WTC11 (cell line): ENCODE measurements around the gene NSG2. TPM values are rescaled to one million over a fixed set of nuclear protein-coding genes. Genes with fewer than 3 reads are reported as not detected.

ENCODE experiments used
- ATAC-seq: fragments of 200-7000 bp; cut with Tn5 transposase; 2 replicates; pipeline ENCODE4 v1.10.0; 2021; ENCODE audit warnings: mild to moderate bottlenecking, moderate library complexity
- CTCF ChIA-PET: fragments of 300-600 bp; sonication (Branson Sonifier 250); formaldehyde crosslinking; loops from one replicate; lab custom pipeline; 2021; ENCODE audit warnings: antibody characterized with exemption; lab: Charles Lee
- POLR2A ChIA-PET: fragments of 350-600 bp; sonication (Branson Sonifier 250); formaldehyde crosslinking; loops from one replicate; lab custom pipeline; 2021; ENCODE audit warnings: antibody characterized with exemption; lab: Charles Lee
- DNase-seq: peaks from one replicate; pipeline ENCODE4 v3.0.0; 2021; ENCODE audit warnings: low spot score
- H3K27ac Mint-ChIP-seq: 2 replicates; pipeline ENCODE4 v1.8.0; 2021; ENCODE audit warnings: mixed read lengths
- H3K27me3 Mint-ChIP-seq: 2 replicates; pipeline ENCODE4 v1.8.0; 2021; ENCODE audit warnings: low read depth, mild to moderate bottlenecking, moderate library complexity, mixed read lengths
- H3K36me3 Mint-ChIP-seq: 2 replicates; pipeline ENCODE4 v1.8.0; 2021; ENCODE audit warnings: mixed read lengths
- H3K4me1 Mint-ChIP-seq: 2 replicates; pipeline ENCODE4 v1.8.0; 2022; ENCODE audit warnings: mixed read lengths
- H3K4me3 Mint-ChIP-seq: 2 replicates; pipeline ENCODE4 v1.8.0; 2021; ENCODE audit warnings: mild to moderate bottlenecking, moderate library complexity, mixed read lengths
- H3K9me3 Mint-ChIP-seq: 2 replicates; pipeline ENCODE4 v1.8.0; 2021; ENCODE audit warnings: mixed read lengths
- CREM ChIP-seq: sonication (generic); formaldehyde crosslinking; IDR thresholded peaks from 2 replicates; pipeline ENCODE4 v1.8.1; 2022; ENCODE audit warnings: mild to moderate bottlenecking, missing genetic modification reagents, moderate library complexity
- FOXJ3 ChIP-seq: sonication (generic); formaldehyde crosslinking; IDR thresholded peaks from 2 replicates; pipeline ENCODE4 v1.9.0; 2021; ENCODE audit warnings: missing genetic modification reagents, mild to moderate bottlenecking, borderline replicate concordance
- FOXK1 ChIP-seq: sonication (generic); formaldehyde crosslinking; IDR thresholded peaks from 2 replicates; pipeline ENCODE4 v1.8.0; 2022; ENCODE audit warnings: mild to moderate bottlenecking, moderate library complexity, missing genetic modification reagents
- IRF2 ChIP-seq: sonication (generic); formaldehyde crosslinking; IDR thresholded peaks from 2 replicates; pipeline ENCODE4 v1.8.0; 2022; ENCODE audit warnings: low read depth, missing genetic modification reagents, borderline replicate concordance
- JAZF1 ChIP-seq: fragments of 250-450 bp; sonication (Bioruptor Pico); IDR thresholded peaks from 2 replicates; pipeline ENCODE4 v1.9.0; 2021; ENCODE audit warnings: moderate library complexity, mild to moderate bottlenecking, inconsistent platforms
- NFYB ChIP-seq: sonication (generic); formaldehyde crosslinking; conservative IDR thresholded peaks from 2 replicates; pipeline ENCODE4 v1.8.0; 2022; ENCODE audit warnings: low read depth, missing genetic modification reagents
- NR2C2 ChIP-seq: sonication (generic); formaldehyde crosslinking; IDR thresholded peaks from 2 replicates; pipeline ENCODE4 v1.8.0; 2022; ENCODE audit warnings: mild to moderate bottlenecking, missing genetic modification reagents
- SMAD4 ChIP-seq: sonication (generic); formaldehyde crosslinking; IDR thresholded peaks from 2 replicates; pipeline ENCODE4 v1.8.0; 2022; ENCODE audit warnings: mild to moderate bottlenecking, missing genetic modification reagents
- SP1 ChIP-seq: sonication (generic); formaldehyde crosslinking; conservative IDR thresholded peaks from 2 replicates; pipeline ENCODE4 v1.8.1; 2022; ENCODE audit warnings: missing genetic modification reagents
- TEAD4 ChIP-seq: sonication (generic); formaldehyde crosslinking; IDR thresholded peaks from 2 replicates; pipeline ENCODE4 v1.8.0; 2022; ENCODE audit warnings: mild to moderate bottlenecking, missing genetic modification reagents
- TP53 ChIP-seq: sonication (generic); formaldehyde crosslinking; IDR thresholded peaks from 2 replicates; pipeline ENCODE4 v1.8.1; 2023; ENCODE audit warnings: mild to moderate bottlenecking, missing genetic modification reagents
- ZNF121 ChIP-seq: sonication (generic); formaldehyde crosslinking; IDR thresholded peaks from 2 replicates; pipeline ENCODE4 v1.8.0; 2023; ENCODE audit warnings: missing genetic modification reagents
- ZNF138 ChIP-seq: sonication (generic); formaldehyde crosslinking; conservative IDR thresholded peaks from 2 replicates; pipeline ENCODE4 v1.8.1; 2022; ENCODE audit warnings: mild to moderate bottlenecking, moderate library complexity, missing genetic modification reagents
- ZNF671 ChIP-seq: fragments of 250-450 bp; sonication (Bioruptor Pico); IDR thresholded peaks from 2 replicates; pipeline ENCODE4 v1.8.0; 2021; ENCODE audit warnings: mild to moderate bottlenecking
- total RNA-seq: library from RNA; stranded (reverse); gene quantifications from 3 replicates; pipeline ENCODE4 v1.2.3, GENCODE V29; 2021
- TF ChIP-seq, protein P1 (sequence below): sonication (generic); formaldehyde crosslinking; IDR thresholded peaks from 2 replicates; pipeline ENCODE4 v1.8.1; 2022; ENCODE audit warnings: low read depth, missing genetic modification reagents, borderline replicate concordance
- TF ChIP-seq, protein P2 (sequence below): sonication (generic); formaldehyde crosslinking; IDR thresholded peaks from 2 replicates; pipeline ENCODE4 v1.8.0; 2023; ENCODE audit warnings: missing genetic modification reagents, mild to moderate bottlenecking, borderline replicate concordance
- TF ChIP-seq, protein P3 (sequence below): sonication (generic); formaldehyde crosslinking; IDR thresholded peaks from 2 replicates; pipeline ENCODE4 v1.8.1; 2023; ENCODE audit warnings: mild to moderate bottlenecking, missing genetic modification reagents
- TF ChIP-seq, protein P4 (sequence below): sonication (generic); formaldehyde crosslinking; IDR thresholded peaks from 2 replicates; pipeline ENCODE4 v1.8.1; 2022; ENCODE audit warnings: mild to moderate bottlenecking, moderate library complexity, missing genetic modification reagents
- TF ChIP-seq, protein P5 (sequence below): sonication (generic); formaldehyde crosslinking; IDR thresholded peaks from 2 replicates; pipeline ENCODE4 v1.8.0; 2022; ENCODE audit warnings: mild to moderate bottlenecking, missing genetic modification reagents

NSG2 gene
- total RNA-seq, 1 experiment from 2014 or later = not detected

DNA sequence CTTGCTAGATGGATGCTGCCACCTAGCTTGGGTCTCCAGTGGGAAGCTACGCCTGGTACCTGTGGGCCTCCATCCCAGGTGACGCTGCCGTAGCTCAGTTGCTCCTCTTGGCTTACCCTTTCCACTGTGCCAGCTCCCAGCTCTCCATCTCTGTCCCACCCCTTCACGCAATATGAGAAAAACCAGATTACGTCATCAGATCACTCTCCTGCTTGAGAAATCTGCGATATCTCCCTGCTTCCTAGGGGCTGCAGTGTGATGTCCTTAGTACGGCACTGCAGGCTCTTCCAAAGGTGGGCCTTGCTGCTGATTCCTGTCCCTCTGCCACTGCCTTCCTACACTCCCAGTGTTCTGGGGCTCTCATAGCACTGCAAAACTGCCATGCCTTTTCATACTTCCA is 28.9 kb downstream of the NSG2 start:
- ChIA-PET CTCF (interaction anchor here (0.6 to 3.7 kb wide), 3 partner anchors 29 to 619 kb away, joined by 6 to 17 read pairs (median 7); partner anchors contain the start of gene NSG2), POLR2A (no interaction called here)
- H3K27me3 Mint-ChIP-seq = no peaks in the 10 kb centered on the region
- no peak overlapping the region for H3K27ac Mint-ChIP-seq
- H3K4me1 Mint-ChIP-seq = no peaks in the 10 kb centered on the region
- H3K36me3 Mint-ChIP-seq = no peaks in the 10 kb centered on the region
- no peaks in the 10 kb centered on the region for H3K9me3 Mint-ChIP-seq
- H3K4me3 Mint-ChIP-seq = no peak overlapping the region
- ATAC-seq (no peak), DNase-seq (no peak)
- TF ChIP-seq SP1 (CRISPR knock-in tag) = no peak
- TF ChIP-seq, protein P1, sequence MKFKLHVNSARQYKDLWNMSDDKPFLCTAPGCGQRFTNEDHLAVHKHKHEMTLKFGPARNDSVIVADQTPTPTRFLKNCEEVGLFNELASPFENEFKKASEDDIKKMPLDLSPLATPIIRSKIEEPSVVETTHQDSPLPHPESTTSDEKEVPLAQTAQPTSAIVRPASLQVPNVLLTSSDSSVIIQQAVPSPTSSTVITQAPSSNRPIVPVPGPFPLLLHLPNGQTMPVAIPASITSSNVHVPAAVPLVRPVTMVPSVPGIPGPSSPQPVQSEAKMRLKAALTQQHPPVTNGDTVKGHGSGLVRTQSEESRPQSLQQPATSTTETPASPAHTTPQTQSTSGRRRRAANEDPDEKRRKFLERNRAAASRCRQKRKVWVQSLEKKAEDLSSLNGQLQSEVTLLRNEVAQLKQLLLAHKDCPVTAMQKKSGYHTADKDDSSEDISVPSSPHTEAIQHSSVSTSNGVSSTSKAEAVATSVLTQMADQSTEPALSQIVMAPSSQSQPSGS (CRISPR knock-in tag) = no peak
- TF ChIP-seq SMAD4 (CRISPR knock-in tag) = no peak
- TF ChIP-seq FOXK1 (CRISPR knock-in tag) = no peak

DNA sequence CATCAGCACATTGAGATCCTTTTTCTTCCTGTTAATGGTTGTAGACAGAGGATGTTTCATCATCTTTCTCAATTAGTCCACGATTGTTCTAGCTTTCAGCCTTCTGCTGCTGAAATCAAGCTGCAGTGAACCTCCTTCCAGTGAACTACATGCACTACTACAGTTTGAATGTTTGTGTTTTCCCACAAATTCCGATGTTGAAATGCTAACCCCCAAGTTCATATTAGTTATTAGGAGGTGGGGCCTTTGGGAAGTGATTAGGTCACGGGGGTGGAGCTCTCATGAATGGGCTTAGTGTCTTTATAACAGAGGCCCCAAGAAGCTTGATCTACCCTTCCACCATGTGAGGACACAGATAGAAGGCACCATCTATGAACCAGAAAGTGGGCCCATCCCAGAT is 32.9 kb downstream of the NSG2 start:
- TF ChIP-seq NFYB (CRISPR knock-in tag) (no peak), ZNF121 (CRISPR knock-in tag) (no peak), ZNF671 (CRISPR knock-in tag) (no peak), NR2C2 (CRISPR knock-in tag) (no peak), TEAD4 (no peak), SP1 (CRISPR knock-in tag) (no peak), TP53 (CRISPR knock-in tag) (no peak), SMAD4 (CRISPR knock-in tag) (no peak), JAZF1 (CRISPR knock-in tag) (no peak), FOXJ3 (no peak)
- TF ChIP-seq, protein P1 (CRISPR knock-in tag) = no peak
- TF ChIP-seq, protein P2, sequence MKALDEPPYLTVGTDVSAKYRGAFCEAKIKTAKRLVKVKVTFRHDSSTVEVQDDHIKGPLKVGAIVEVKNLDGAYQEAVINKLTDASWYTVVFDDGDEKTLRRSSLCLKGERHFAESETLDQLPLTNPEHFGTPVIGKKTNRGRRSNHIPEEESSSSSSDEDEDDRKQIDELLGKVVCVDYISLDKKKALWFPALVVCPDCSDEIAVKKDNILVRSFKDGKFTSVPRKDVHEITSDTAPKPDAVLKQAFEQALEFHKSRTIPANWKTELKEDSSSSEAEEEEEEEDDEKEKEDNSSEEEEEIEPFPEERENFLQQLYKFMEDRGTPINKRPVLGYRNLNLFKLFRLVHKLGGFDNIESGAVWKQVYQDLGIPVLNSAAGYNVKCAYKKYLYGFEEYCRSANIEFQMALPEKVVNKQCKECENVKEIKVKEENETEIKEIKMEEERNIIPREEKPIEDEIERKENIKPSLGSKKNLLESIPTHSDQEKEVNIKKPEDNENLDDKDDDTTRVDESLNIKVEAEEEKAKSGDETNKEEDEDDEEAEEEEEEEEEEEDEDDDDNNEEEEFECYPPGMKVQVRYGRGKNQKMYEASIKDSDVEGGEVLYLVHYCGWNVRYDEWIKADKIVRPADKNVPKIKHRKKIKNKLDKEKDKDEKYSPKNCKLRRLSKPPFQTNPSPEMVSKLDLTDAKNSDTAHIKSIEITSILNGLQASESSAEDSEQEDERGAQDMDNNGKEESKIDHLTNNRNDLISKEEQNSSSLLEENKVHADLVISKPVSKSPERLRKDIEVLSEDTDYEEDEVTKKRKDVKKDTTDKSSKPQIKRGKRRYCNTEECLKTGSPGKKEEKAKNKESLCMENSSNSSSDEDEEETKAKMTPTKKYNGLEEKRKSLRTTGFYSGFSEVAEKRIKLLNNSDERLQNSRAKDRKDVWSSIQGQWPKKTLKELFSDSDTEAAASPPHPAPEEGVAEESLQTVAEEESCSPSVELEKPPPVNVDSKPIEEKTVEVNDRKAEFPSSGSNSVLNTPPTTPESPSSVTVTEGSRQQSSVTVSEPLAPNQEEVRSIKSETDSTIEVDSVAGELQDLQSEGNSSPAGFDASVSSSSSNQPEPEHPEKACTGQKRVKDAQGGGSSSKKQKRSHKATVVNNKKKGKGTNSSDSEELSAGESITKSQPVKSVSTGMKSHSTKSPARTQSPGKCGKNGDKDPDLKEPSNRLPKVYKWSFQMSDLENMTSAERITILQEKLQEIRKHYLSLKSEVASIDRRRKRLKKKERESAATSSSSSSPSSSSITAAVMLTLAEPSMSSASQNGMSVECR (CRISPR knock-in tag) = no peak
- TF ChIP-seq, protein P3, sequence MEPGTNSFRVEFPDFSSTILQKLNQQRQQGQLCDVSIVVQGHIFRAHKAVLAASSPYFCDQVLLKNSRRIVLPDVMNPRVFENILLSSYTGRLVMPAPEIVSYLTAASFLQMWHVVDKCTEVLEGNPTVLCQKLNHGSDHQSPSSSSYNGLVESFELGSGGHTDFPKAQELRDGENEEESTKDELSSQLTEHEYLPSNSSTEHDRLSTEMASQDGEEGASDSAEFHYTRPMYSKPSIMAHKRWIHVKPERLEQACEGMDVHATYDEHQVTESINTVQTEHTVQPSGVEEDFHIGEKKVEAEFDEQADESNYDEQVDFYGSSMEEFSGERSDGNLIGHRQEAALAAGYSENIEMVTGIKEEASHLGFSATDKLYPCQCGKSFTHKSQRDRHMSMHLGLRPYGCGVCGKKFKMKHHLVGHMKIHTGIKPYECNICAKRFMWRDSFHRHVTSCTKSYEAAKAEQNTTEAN (CRISPR knock-in tag) = no peak
- TF ChIP-seq, all 79 proteins: peak for 0
- ChIA-PET POLR2A (no interaction called here), CTCF (interaction anchor here (1.1 to 3.0 kb wide), 3 partner anchors 18 to 239 kb away, joined by 3 to 9 read pairs (median 6); partner anchors contain the start of gene NSG2)
- DNase-seq (no peak), ATAC-seq (no peak)
- Mint-ChIP-seq H3K36me3 (no peaks in the 10 kb centered on the region), H3K9me3 (no peaks in the 10 kb centered on the region), H3K4me3 (no peak overlapping the region), H3K27me3 (no peaks in the 10 kb centered on the region), H3K4me1 (no peaks in the 10 kb centered on the region), H3K27ac (no peak overlapping the region)

DNA sequence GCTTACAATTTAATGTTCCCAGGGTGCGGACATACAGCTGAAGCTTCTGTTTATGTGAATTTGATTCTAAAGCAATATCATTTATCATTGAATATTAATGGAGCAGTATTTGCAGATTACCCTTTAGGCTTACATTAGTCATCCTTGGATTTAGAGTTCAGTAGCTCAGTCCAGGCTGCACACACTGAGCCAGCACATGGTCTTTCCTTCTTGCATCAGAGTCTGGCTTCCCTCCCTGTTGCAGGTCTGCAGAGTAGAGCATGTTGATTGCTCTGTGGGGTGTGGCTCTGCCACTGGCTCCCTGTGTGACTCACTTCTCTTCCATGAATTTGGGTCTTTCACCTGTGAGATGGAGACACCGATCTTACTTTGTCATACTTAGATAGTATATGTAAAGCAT is 36.8 kb downstream of the NSG2 start:
- CTCF ChIA-PET = no interaction called here
- H3K4me3 Mint-ChIP-seq = no peak overlapping the region
- H3K9me3 Mint-ChIP-seq = no peaks in the 10 kb centered on the region
- no peaks in the 10 kb centered on the region for H3K27me3 Mint-ChIP-seq
- H3K4me1 Mint-ChIP-seq = peaks cover 6% of the 10 kb centered on the region
- POLR2A ChIA-PET = no interaction called here
- H3K27ac Mint-ChIP-seq = no peak overlapping the region
- ATAC-seq = no peak
- no peak for DNase-seq
- no peaks in the 10 kb centered on the region for H3K36me3 Mint-ChIP-seq
- TF ChIP-seq IRF2 (CRISPR knock-in tag) = no peak
- no peak for TF ChIP-seq ZNF138 (CRISPR knock-in tag)
- TF ChIP-seq, protein P4, sequence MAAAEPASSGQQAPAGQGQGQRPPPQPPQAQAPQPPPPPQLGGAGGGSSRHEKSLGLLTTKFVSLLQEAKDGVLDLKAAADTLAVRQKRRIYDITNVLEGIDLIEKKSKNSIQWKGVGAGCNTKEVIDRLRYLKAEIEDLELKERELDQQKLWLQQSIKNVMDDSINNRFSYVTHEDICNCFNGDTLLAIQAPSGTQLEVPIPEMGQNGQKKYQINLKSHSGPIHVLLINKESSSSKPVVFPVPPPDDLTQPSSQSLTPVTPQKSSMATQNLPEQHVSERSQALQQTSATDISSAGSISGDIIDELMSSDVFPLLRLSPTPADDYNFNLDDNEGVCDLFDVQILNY (CRISPR knock-in tag) = no peak
- TF ChIP-seq, protein P5, sequence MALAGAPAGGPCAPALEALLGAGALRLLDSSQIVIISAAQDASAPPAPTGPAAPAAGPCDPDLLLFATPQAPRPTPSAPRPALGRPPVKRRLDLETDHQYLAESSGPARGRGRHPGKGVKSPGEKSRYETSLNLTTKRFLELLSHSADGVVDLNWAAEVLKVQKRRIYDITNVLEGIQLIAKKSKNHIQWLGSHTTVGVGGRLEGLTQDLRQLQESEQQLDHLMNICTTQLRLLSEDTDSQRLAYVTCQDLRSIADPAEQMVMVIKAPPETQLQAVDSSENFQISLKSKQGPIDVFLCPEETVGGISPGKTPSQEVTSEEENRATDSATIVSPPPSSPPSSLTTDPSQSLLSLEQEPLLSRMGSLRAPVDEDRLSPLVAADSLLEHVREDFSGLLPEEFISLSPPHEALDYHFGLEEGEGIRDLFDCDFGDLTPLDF (CRISPR knock-in tag) = no peak
- TF ChIP-seq CREM (CRISPR knock-in tag) = no peak
